OCI-LY1 (cell line): Measurements from ENCODE around the gene FAM222B.

ENCODE experiments used
- EZH2 ChIP-seq: fragments of 200-600 bp; sonication (generic), shearing (Covaris generic); IDR thresholded peaks from 2 replicates; pipeline ENCODE4 v1.8.0; 2017; ENCODE audit warnings: borderline replicate concordance, mixed run types, mild to moderate bottlenecking, antibody characterized with exemption, low read length, moderate library complexity, mixed read lengths
- TF ChIP-seq, protein P1 (sequence below): fragments of 200-600 bp; sonication (generic), shearing (Covaris generic); IDR thresholded peaks from 2 replicates; pipeline ENCODE4 v1.5.1; 2017; ENCODE audit warnings: mild to moderate bottlenecking, antibody characterized with exemption, low read length, moderate library complexity, mixed read lengths

DNA sequence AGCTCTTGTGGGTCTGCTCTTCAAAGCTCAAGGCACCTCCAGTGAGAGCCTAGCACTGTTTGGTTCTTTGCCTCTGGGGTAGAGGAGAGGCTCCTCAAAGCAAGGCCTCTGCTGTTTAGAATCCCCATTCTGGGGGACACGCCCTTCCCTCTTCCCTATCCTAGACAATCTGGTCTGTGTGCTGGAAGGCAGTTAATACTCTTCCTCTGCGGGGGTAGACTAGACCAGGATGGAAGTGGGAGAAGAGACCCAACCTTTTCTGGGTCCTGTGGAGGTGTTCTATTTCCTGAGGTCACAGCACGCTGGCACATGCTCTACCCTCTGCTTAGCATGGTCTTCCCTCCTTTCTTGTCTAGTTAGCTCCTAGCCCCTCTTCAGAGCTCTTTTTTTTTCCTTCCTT, 20.0 kb upstream of the FAM222B start:
- TF ChIP-seq, protein P1, sequence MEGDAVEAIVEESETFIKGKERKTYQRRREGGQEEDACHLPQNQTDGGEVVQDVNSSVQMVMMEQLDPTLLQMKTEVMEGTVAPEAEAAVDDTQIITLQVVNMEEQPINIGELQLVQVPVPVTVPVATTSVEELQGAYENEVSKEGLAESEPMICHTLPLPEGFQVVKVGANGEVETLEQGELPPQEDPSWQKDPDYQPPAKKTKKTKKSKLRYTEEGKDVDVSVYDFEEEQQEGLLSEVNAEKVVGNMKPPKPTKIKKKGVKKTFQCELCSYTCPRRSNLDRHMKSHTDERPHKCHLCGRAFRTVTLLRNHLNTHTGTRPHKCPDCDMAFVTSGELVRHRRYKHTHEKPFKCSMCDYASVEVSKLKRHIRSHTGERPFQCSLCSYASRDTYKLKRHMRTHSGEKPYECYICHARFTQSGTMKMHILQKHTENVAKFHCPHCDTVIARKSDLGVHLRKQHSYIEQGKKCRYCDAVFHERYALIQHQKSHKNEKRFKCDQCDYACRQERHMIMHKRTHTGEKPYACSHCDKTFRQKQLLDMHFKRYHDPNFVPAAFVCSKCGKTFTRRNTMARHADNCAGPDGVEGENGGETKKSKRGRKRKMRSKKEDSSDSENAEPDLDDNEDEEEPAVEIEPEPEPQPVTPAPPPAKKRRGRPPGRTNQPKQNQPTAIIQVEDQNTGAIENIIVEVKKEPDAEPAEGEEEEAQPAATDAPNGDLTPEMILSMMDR = no peak
- TF ChIP-seq EZH2 = no peak
